ENCODE measurements around the gene H6PD.
A peak's percentile ranks its signal among the peaks of the same experiment; 100 is the strongest.

H6PD gene

GRCh38 chr1:9234223-9235095 lies at the start of gene H6PD:
Gene H6PD (plus strand): TSS chr1:9234774. CDS start chr1:9244935, 10,161 bp downstream.
- peak; percentile 52 for DNase-seq

GRCh38 chr1:9186082-9186859 lies 48.3 kb upstream of the H6PD start:
- no peak for DNase-seq

- DNase-seq: no peak
Measured at GRCh38 chr1:9187004-9187403, 47.6 kb upstream of the H6PD start.

GRCh38 chr1:9190234-9190633 lies 44.3 kb upstream of the H6PD start:
- no peak for DNase-seq

GRCh38 chr1:9191231-9191630 lies 43.3 kb upstream of the H6PD start:
- no peak for DNase-seq

- no peak for DNase-seq
Measured at GRCh38 chr1:9192578-9193232, 41.9 kb upstream of the H6PD start.

GRCh38 chr1:9193233-9193625 lies 41.3 kb upstream of the H6PD start:
- no peak for DNase-seq

GRCh38 chr1:9194024-9194423 lies 40.5 kb upstream of the H6PD start:
- no peak for DNase-seq

GRCh38 chr1:9195651-9196050 lies 38.9 kb upstream of the H6PD start:
- DNase-seq: no peak

GRCh38 chr1:9196129-9197040 lies 38.2 kb upstream of the H6PD start:
- DNase-seq: peak; percentile 39

- DNase-seq: no peak
Measured at GRCh38 chr1:9197186-9198099, 37.1 kb upstream of the H6PD start.

- no peak for DNase-seq
Measured at GRCh38 chr1:9198538-9199361, 35.8 kb upstream of the H6PD start.

- DNase-seq: no peak
Measured at GRCh38 chr1:9200441-9200840, 34.1 kb upstream of the H6PD start.

GRCh38 chr1:9201401-9202239 lies 33.0 kb upstream of the H6PD start:
- no peak for DNase-seq

- DNase-seq: no peak
Measured at GRCh38 chr1:9202240-9202870, 32.2 kb upstream of the H6PD start.

- no peak for DNase-seq
Measured at GRCh38 chr1:9203511-9203982, 31.0 kb upstream of the H6PD start.

GRCh38 chr1:9204156-9204720 lies 30.3 kb upstream of the H6PD start:
- DNase-seq: no peak

- DNase-seq: no peak
Measured at GRCh38 chr1:9207086-9207485, 27.5 kb upstream of the H6PD start.
